H1 (cell line): ENCODE measurements around the gene STX2. TPM values are rescaled to one million over a fixed set of nuclear protein-coding genes. Genes with fewer than 3 reads are reported as not detected.

Experiments
- CTCF ChIA-PET: fragments of 300-600 bp; sonication (Branson Sonifier 250); formaldehyde crosslinking; loops from one replicate; lab custom pipeline; 2021; ENCODE audit not compliant: partially characterized antibody; lab: Charles Lee
- POLR2A ChIA-PET: fragments of 300-600 bp; sonication (Branson Sonifier 250); formaldehyde crosslinking; loops from one replicate; lab custom pipeline; 2021; ENCODE audit warnings: inconsistent platforms; ENCODE audit not compliant: partially characterized antibody; lab: Charles Lee
- DNase-seq, 2 experiments: peaks; one replicate each; pipeline versions ENCODE4 v3.0.0 to v3.0.0-alpha.2; 2010 to 2022; ENCODE audit warnings: low spot score in 2 of 2, low read depth in 1 of 2, mixed read lengths in 1 of 2
- FAIRE-seq: peaks from 2 replicates; lab custom pipeline; 2011; peaks lifted over from hg19 to GRCh38; lab: Jason Lieb, UNC
- H2AFZ ChIP-seq: 2 replicates; pipeline ENCODE4 v1.8.1; 2012; ENCODE audit warnings: low read length, inconsistent platforms
- H2AK5ac ChIP-seq: 2 replicates; pipeline ENCODE4 v1.6.1; 2013; ENCODE audit warnings: low read depth, low read length
- H2BK120ac ChIP-seq: replicated peaks from 2 replicates; pipeline ENCODE3; 2013; ENCODE audit warnings: low read depth, low read length, inconsistent platforms
- H2BK12ac ChIP-seq: 2 replicates; pipeline ENCODE4 v1.6.1; 2013; ENCODE audit warnings: low read depth, low read length
- H2BK15ac ChIP-seq: 2 replicates; pipeline ENCODE4 v1.6.1; 2013; ENCODE audit warnings: low read length
- H2BK20ac ChIP-seq: 2 replicates; pipeline ENCODE4 v1.6.1; 2013; ENCODE audit warnings: low read length
- H2BK5ac ChIP-seq: 2 replicates; pipeline ENCODE4 v1.6.1; 2013; ENCODE audit warnings: low read depth, low read length
- H3K14ac ChIP-seq: 2 replicates; pipeline ENCODE4 v1.6.1; 2013; ENCODE audit warnings: inconsistent platforms; ENCODE audit not compliant: insufficient read length
- H3K18ac ChIP-seq: 2 replicates; pipeline ENCODE4 v1.6.1; 2013; ENCODE audit warnings: low read length; ENCODE audit errors: extremely low read depth
- H3K23ac ChIP-seq: 2 replicates; pipeline ENCODE4 v1.6.1; 2013; ENCODE audit warnings: inconsistent platforms; ENCODE audit not compliant: insufficient read length
- H3K23me2 ChIP-seq: 2 replicates; pipeline ENCODE4 v1.6.1; 2013; ENCODE audit warnings: low read depth, low read length
- H3K27ac ChIP-seq: 2 replicates; pipeline ENCODE4 v1.6.1; 2011; ENCODE audit warnings: low read depth, low read length, inconsistent platforms
- H3K27me3 ChIP-seq, 4 experiments: replicated peaks in 1 of 4; 1 replicate in 1 of 4; 2 replicates in 3 of 4; pipeline versions ENCODE4 v1.6.1 to v1.8.1; 2011 to 2013; ENCODE audit warnings: low read length in 3 of 4, mild to moderate bottlenecking in 3 of 4, inconsistent platforms in 2 of 4, mixed read lengths in 2 of 4, moderate library complexity in 1 of 4; ENCODE audit not compliant: control insufficient read depth in 3 of 4, insufficient read depth in 3 of 4; ENCODE audit errors: extremely low read depth in 1 of 4
- H3K36me3 ChIP-seq, 4 experiments: 2 replicates each; pipeline versions ENCODE4 v1.6.1 to v1.8.1; 2011 to 2013; ENCODE audit warnings: mild to moderate bottlenecking in 4 of 4, low read length in 3 of 4, moderate library complexity in 2 of 4, control low read depth in 1 of 4, inconsistent platforms in 1 of 4; ENCODE audit not compliant: insufficient read depth in 4 of 4, control insufficient read depth in 2 of 4
- H3K4ac ChIP-seq: replicated peaks from 2 replicates; pipeline ENCODE3; 2013; ENCODE audit warnings: low read length, low read depth, mixed read lengths, inconsistent platforms; ENCODE audit not compliant: insufficient read length
- H3K4me1 ChIP-seq, 4 experiments: replicated peaks in 1 of 4; 1 replicate in 1 of 4; 2 replicates in 3 of 4; pipeline versions ENCODE4 v1.6.1 to v1.8.1; 2011 to 2013; ENCODE audit warnings: low read length in 3 of 4, inconsistent platforms in 2 of 4, mixed read lengths in 1 of 4; ENCODE audit not compliant: insufficient read depth in 4 of 4, control insufficient read depth in 3 of 4
- H3K4me2 ChIP-seq, 2 experiments: 2 replicates each; pipeline versions ENCODE4 v1.6.1 to v1.8.1; 2011 to 2013; ENCODE audit warnings: low read depth in 2 of 2, low read length in 2 of 2, control low read depth in 1 of 2, inconsistent platforms in 1 of 2, mild to moderate bottlenecking in 1 of 2; ENCODE audit not compliant: insufficient read depth in 1 of 2
- H3K4me3 ChIP-seq, 4 experiments: fragments of 200-600, 300-600 bp in 1 of 4; sonication (generic), shearing (Covaris generic), sonication (Bioruptor Twin) in 1 of 4; 2 replicates each; pipeline versions ENCODE4 v1.5.1 to v1.8.1; 2011 to 2016; ENCODE audit warnings: low read length in 4 of 4, low read depth in 3 of 4, control low read depth in 2 of 4, inconsistent platforms in 2 of 4, mild to moderate bottlenecking in 2 of 4, mixed read lengths in 1 of 4, moderate library complexity in 1 of 4; ENCODE audit not compliant: insufficient read depth in 2 of 4; ENCODE audit errors: extremely low read depth in 1 of 4
- H3K56ac ChIP-seq: replicated peaks from 2 replicates; pipeline ENCODE3; 2013; ENCODE audit warnings: low read depth, mild to moderate bottlenecking, mixed read lengths, low read length, inconsistent platforms; ENCODE audit not compliant: insufficient read length
- H3K79me1 ChIP-seq: 2 replicates; pipeline ENCODE4 v1.6.1; 2013; ENCODE audit warnings: low read depth, low read length, control low read depth
- H3K79me2 ChIP-seq, 2 experiments: 2 replicates each; pipeline versions ENCODE4 v1.6.1 to v1.8.1; 2012 to 2013; ENCODE audit warnings: low read length in 2 of 2, mild to moderate bottlenecking in 2 of 2, inconsistent platforms in 1 of 2; ENCODE audit not compliant: insufficient read depth in 2 of 2, control insufficient read depth in 1 of 2
- H3K9ac ChIP-seq, 4 experiments: replicated peaks in 1 of 4; 1 replicate in 1 of 4; 2 replicates in 3 of 4; pipeline versions ENCODE4 v1.6.1 to v1.8.1; 2011 to 2013; ENCODE audit warnings: low read depth in 3 of 4, low read length in 3 of 4, control low read depth in 2 of 4, mild to moderate bottlenecking in 2 of 4, moderate library complexity in 2 of 4, inconsistent platforms in 1 of 4; ENCODE audit errors: extremely low read depth in 1 of 4
- H3K9me3 ChIP-seq, 2 experiments: 2 replicates each; pipeline versions ENCODE4 v1.6.1 to v1.8.1; 2012 to 2013; ENCODE audit warnings: mild to moderate bottlenecking in 2 of 2, moderate library complexity in 2 of 2, control low read depth in 1 of 2, inconsistent platforms in 1 of 2, low read depth in 1 of 2, low read length in 1 of 2, mixed read lengths in 1 of 2; ENCODE audit not compliant: insufficient read depth in 2 of 2
- H4K20me1 ChIP-seq, 2 experiments: replicated peaks in 1 of 2; 2 replicates each; pipeline versions ENCODE3 to v1.8.1; 2011 to 2013; ENCODE audit warnings: inconsistent platforms in 2 of 2, low read length in 2 of 2, mild to moderate bottlenecking in 1 of 2; ENCODE audit not compliant: insufficient read depth in 2 of 2, control insufficient read depth in 1 of 2
- H4K5ac ChIP-seq: 2 replicates; pipeline ENCODE4 v1.6.1; 2013; ENCODE audit warnings: low read length, low read depth, mixed read lengths, inconsistent platforms; ENCODE audit not compliant: insufficient read length
- H4K8ac ChIP-seq: 2 replicates; pipeline ENCODE4 v1.8.0; 2013; ENCODE audit warnings: mild to moderate bottlenecking, moderate library complexity, low read length, inconsistent platforms; ENCODE audit not compliant: insufficient read depth; ENCODE audit errors: extremely low read depth
- H4K91ac ChIP-seq: replicated peaks from 2 replicates; pipeline ENCODE3; 2013; ENCODE audit warnings: low read length, mixed read lengths, inconsistent platforms; ENCODE audit not compliant: insufficient read length
- ATF2 ChIP-seq: IDR thresholded peaks from 2 replicates; pipeline ENCODE4 v1.6.1; 2012; ENCODE audit warnings: low read length, inconsistent platforms
- CTCF ChIP-seq, 3 experiments: IDR thresholded peaks; 1 replicate in 2 of 3; 2 replicates in 1 of 3; pipeline versions ENCODE4 v1.5.1 to v1.6.1; 2011; ENCODE audit warnings: low read length in 3 of 3, mild to moderate bottlenecking in 3 of 3, inconsistent platforms in 2 of 3, low read depth in 1 of 3, moderate library complexity in 1 of 3; ENCODE audit not compliant: insufficient read depth in 1 of 3; ENCODE audit errors: control extremely low read depth in 1 of 3
- FOSL1 ChIP-seq: IDR thresholded peaks from 2 replicates; pipeline ENCODE4 v1.6.1; 2011; ENCODE audit warnings: mild to moderate bottlenecking, low read depth, low read length, moderate library complexity; ENCODE audit not compliant: insufficient read depth
- KDM4A ChIP-seq: IDR thresholded peaks from one replicate; pipeline ENCODE4 v1.7.1; 2012; ENCODE audit warnings: low read depth, mild to moderate bottlenecking, moderate library complexity, low read length, inconsistent platforms; ENCODE audit not compliant: severe bottlenecking
- MAFK ChIP-seq: IDR thresholded peaks from 2 replicates; pipeline ENCODE4 v1.6.1; 2012; ENCODE audit warnings: low read depth, mild to moderate bottlenecking, improper control_type of control experiment, low read length
- SIX5 ChIP-seq: IDR thresholded peaks from 2 replicates; pipeline ENCODE4 v1.6.1; 2011; ENCODE audit warnings: mild to moderate bottlenecking, low read depth, low read length
- SP1 ChIP-seq: IDR thresholded peaks from 2 replicates; pipeline ENCODE4 v1.6.1; 2011; ENCODE audit warnings: low read depth, low read length
- WGBS, 2 experiments: shearing (Covaris generic) in 1 of 2; methylation state at CpG; one replicate each; pipeline versions ENCODE4 v1.1.6 to v1.1.7; 2013 to 2015; ENCODE audit warnings: low lambda C conversion rate in 2 of 2, mixed read lengths in 2 of 2, inconsistent platforms in 1 of 2, low coverage in 1 of 2, missing lambda C conversion rate in 1 of 2; ENCODE audit not compliant: insufficient replicate concordance in 2 of 2, insufficient coverage in 1 of 2, insufficient read length in 1 of 2; ENCODE audit errors: extremely low coverage in 1 of 2, missing lambda C conversion rate in 1 of 2; 5-methylcytosine and 5-hydroxymethylcytosine counted together
- polyA plus RNA-seq, 7 experiments: library from polyadenylated mRNA; depleted of rRNA in 3 of 7; stranded (reverse) in 5 of 7; unstranded in 2 of 7; fragments of >200 nt in 5 of 7; fragments of 200-250 nt in 2 of 7; gene quantifications; 1 replicate in 5 of 7; 2 replicates in 1 of 7; 4 replicates in 1 of 7; pipeline versions ENCODE4 v1.2.1 to v1.2.3, GENCODE V29; 2011 to 2013; ENCODE audit warnings: missing spikeins in 2 of 7, mixed read lengths in 2 of 7
- total RNA-seq: library from RNA; stranded (reverse); fragmentation: NEBNext Ultra II Directional; extraction: Animal tissue kit (Norgen Biotek cat#: 25700); gene quantifications from 2 replicates; pipeline ENCODE4 v1.2.1, GENCODE V29; 2021

STX2 gene
- total and polyA plus RNA-seq, 2 of the 8 experiments (the other 6 are each of a cell fraction or from before 2014, with no cell fraction given), result 20.0 to 26.3 TPM

- ChIA-PET POLR2A (interaction anchor here (0.8 to 2.4 kb wide), 7 partner anchors 9 to 39 kb away, joined by 3 to 10 read pairs (median 5); no protein-coding TSS in a partner anchor), CTCF (interaction anchor here (0.8 to 8.0 kb wide), 7 partner anchors 8 to 27 kb away, joined by 3 to 70 read pairs (median 3); no protein-coding TSS in a partner anchor)
- TF ChIP-seq FOSL1 (no peak), SP1 (no peak), ATF2 (no peak), SIX5 (no peak), MAFK (no peak), CTCF (IDR thresholded peaks at IDR 0.05; ENCODE audit: control extremely low read depth in 1 of 3, insufficient read depth in 1 of 3, low read depth in 1 of 3, low read length in 3 of 3) (no peak), KDM4A (no peak)
Measured at GRCh38 chr12:130839770-130840404, 837 bp upstream of the STX2 start.

More at GRCh38 chr12:130839770-130840404, 837 bp upstream of the STX2 start:
- Histone ChIP-seq H2BK12ac (peak overlapping the region; percentile 69; the same call in 1 of the 2 replicates), H3K18ac (no peak overlapping the region; the same call in none of the 2 replicates), H3K23ac (no peak overlapping the region), H3K4me1 (peaks cover 6 to 14% (median 9%) of the 10 kb centered on the region in 4 experiments; a peak in 6 of 7 replicates), H4K8ac (no peak overlapping the region), H3K4ac (peak overlapping the region; percentile 2), H3K9me3 (0 out of 4 replicates have a peak, but pooled peaks cover 0 to 1% of the 10 kb centered on the region in 2 experiments), H3K36me3 (no peaks in the 10 kb centered on the region; a peak in 1 of 8 replicates), H3K79me2 (peaks cover 0 to 24% of the 10 kb centered on the region in 2 experiments; a peak in 2 of 4 replicates), H4K20me1 (peaks cover 0 to 2% of the 10 kb centered on the region in 2 experiments), H3K56ac (no peak overlapping the region), H3K27me3 (peaks cover 0 to 15% (median 7%) of the 10 kb centered on the region in 4 experiments; a peak in 5 of 7 replicates), H3K27ac (no peak overlapping the region), H2BK5ac (peak overlapping the region; percentile 35; the same call in 1 of the 2 replicates), H2AK5ac (no peak overlapping the region), H3K14ac (no peak overlapping the region), H2BK20ac (peak overlapping the region; percentile 49; the same call in 1 of the 2 replicates), H4K5ac (no peak overlapping the region), H3K4me3 (peak overlapping the region in 1 of 4 experiments; percentile 53; a peak in 1 of 8 replicates), H2BK120ac (no peak overlapping the region), H2BK15ac (peak overlapping the region; percentile 92; the same call in 1 of the 2 replicates), H4K91ac (peak overlapping the region; percentile 78), H3K23me2 (peaks cover 3% of the 10 kb centered on the region), H3K4me2 (peak overlapping the region; percentile 60 to 82), H3K9ac (no peak overlapping the region), H3K79me1 (0 out of 2 replicates have a peak, but pooled peaks cover 5% of the 10 kb centered on the region), H2AFZ (no peak overlapping the region)
- FAIRE-seq (no peak), DNase-seq (no peak)
- 81% methylated on average over 11 of the region's 11 CpGs; no CpG with 5 or more reads in 1 of the 2 experiments for WGBS, 2 experiments
